ENCODE measurements around the gene DIAPH1.

DIAPH1 gene

GRCh38 chr5:141641634-141642267 is 23.0 kb upstream of the DIAPH1 start:
- DNase-seq (ENCODE audit: extremely low spot score) = peak; percentile 54
- ChIA-PET CTCF (interaction anchor here (1.7 to 26.1 kb wide), 7 partner anchors 9 to 327 kb away, joined by 6 to 442 read pairs (median 11); partner anchors contain the start of genes DIAPH1, FCHSD1 and RNF14), POLR2A (no interaction called here)
- no peak for TF ChIP-seq CTCF (IDR thresholded peaks at IDR 0.05; ENCODE audit: control extremely low read depth, extremely low read depth, low read depth, missing control alignments)

- ChIA-PET CTCF (interaction anchor here (1.2 to 26.1 kb wide), 5 partner anchors 9 to 49 kb away, joined by 4 to 442 read pairs (median 11); partner anchors contain the start of genes DIAPH1 and FCHSD1), POLR2A (interaction anchor here (0.6 kb wide), 1 partner anchor 349 kb away, joined by 5 read pairs; no protein-coding TSS in a partner anchor)
- DNase-seq (ENCODE audit: extremely low spot score) = no peak
- no peak for TF ChIP-seq CTCF (IDR thresholded peaks at IDR 0.05; ENCODE audit: control extremely low read depth, extremely low read depth, low read depth, missing control alignments)
These were observed 21.9 kb upstream of the DIAPH1 start for GRCh38 chr5:141640698-141641097.

GRCh38 chr5:141640051-141640415 is 21.2 kb upstream of the DIAPH1 start:
- CTCF ChIA-PET = interaction anchor here (1.0 to 26.1 kb wide), 5 partner anchors 8 to 48 kb away, joined by 3 to 442 read pairs (median 11); partner anchors contain the start of genes DIAPH1 and FCHSD1
- TF ChIP-seq CTCF (IDR thresholded peaks at IDR 0.05; ENCODE audit: control extremely low read depth, extremely low read depth, low read depth, missing control alignments) = no peak
- POLR2A ChIA-PET = no interaction called here
- DNase-seq (ENCODE audit: extremely low spot score) = no peak

GRCh38 chr5:141639357-141640050 is 20.7 kb upstream of the DIAPH1 start:
- no peak for TF ChIP-seq CTCF (IDR thresholded peaks at IDR 0.05; ENCODE audit: control extremely low read depth, extremely low read depth, low read depth, missing control alignments)
- POLR2A ChIA-PET = no interaction called here
- DNase-seq (ENCODE audit: extremely low spot score) = no peak
- CTCF ChIA-PET = interaction anchor here (1.0 to 26.1 kb wide), 6 partner anchors 8 to 75 kb away, joined by 3 to 442 read pairs (median 15); partner anchors contain the start of genes DIAPH1 and FCHSD1

GRCh38 chr5:141638771-141639170 is 20.0 kb upstream of the DIAPH1 start:
- ChIA-PET POLR2A (no interaction called here), CTCF (interaction anchor here (1.0 to 26.1 kb wide), 7 partner anchors 9 to 240 kb away, joined by 3 to 442 read pairs (median 14); partner anchors contain the start of genes DIAPH1 and FCHSD1)
- no peak for TF ChIP-seq CTCF (IDR thresholded peaks at IDR 0.05; ENCODE audit: control extremely low read depth, extremely low read depth, low read depth, missing control alignments)
- no peak for DNase-seq (ENCODE audit: extremely low spot score)

- DNase-seq (ENCODE audit: extremely low spot score) = peak; percentile 66
- TF ChIP-seq CTCF (IDR thresholded peaks at IDR 0.05; ENCODE audit: control extremely low read depth, extremely low read depth, low read depth, missing control alignments) = peak; percentile 50
- POLR2A ChIA-PET = interaction anchor here (1.8 kb wide), 1 partner anchor 19 kb away, joined by 7 read pairs; the partner anchor contains the start of gene DIAPH1
- CTCF ChIA-PET = interaction anchor here (0.8 to 26.1 kb wide), 13 partner anchors 10 to 331 kb away, joined by 3 to 442 read pairs (median 4); partner anchors contain the start of genes DIAPH1, FCHSD1, PCDHGA10 and RNF14
These were observed 19.1 kb upstream of the DIAPH1 start for GRCh38 chr5:141637767-141638419.
